ENCODE data around the gene RUFY3.

Gene RUFY3

DNA sequence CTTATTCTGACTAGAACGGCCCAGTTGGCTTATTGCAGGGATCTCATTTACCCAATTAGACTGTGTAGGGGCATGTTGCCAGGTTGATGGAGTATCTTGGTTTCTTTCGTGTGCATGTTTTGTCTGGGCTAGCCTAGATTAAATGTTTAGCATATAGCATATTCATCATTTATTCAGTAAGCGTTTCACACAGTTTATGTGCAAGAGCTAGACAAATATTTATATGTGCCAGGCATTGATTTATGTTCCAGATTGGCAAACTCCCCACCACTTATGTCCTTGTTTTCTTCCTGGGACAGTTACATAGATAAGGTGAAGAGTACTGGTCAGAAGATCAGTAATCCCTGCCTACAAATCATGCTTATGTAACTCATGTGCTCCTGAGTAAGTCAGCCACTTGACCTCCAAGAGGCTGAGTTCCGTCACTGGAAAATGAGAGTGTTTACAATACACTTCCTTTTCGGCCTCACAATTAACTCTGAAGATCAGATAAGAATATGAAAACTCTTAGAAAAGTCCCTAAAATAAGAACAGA lies 57.2 kb downstream of the RUFY3 start:
- Histone ChIP-seq H3K9me3 (replicated peaks; ENCODE audit: insufficient read depth, low read length) (no peaks in the 10 kb centered on the region), H3K4me1 (ENCODE audit: low read length) (peaks cover 8% of the 10 kb centered on the region), H2AFZ (ENCODE audit: low read length) (no peak overlapping the region), H3K4me2 (ENCODE audit: low read depth, low read length) (no peak overlapping the region), H3K27me3 (replicated peaks; ENCODE audit: insufficient read depth, low read length) (no peaks in the 10 kb centered on the region), H3K27ac (ENCODE audit: low read length) (no peak overlapping the region), H4K20me1 (ENCODE audit: insufficient read depth, low read length) (no peaks in the 10 kb centered on the region), H3K9me2 (replicated peaks; ENCODE audit: insufficient read depth, low read length) (no peaks in the 10 kb centered on the region), H3K4me3 (ENCODE audit: low read length) (no peak overlapping the region), H3K9ac (ENCODE audit: low read length) (no peak overlapping the region), H3K79me2 (ENCODE audit: low read length) (no peaks in the 10 kb centered on the region), H3K36me3 (replicated peaks; ENCODE audit: insufficient read depth, low read length) (no peaks in the 10 kb centered on the region; the same call in 1 of the 2 replicates), H3F3A (ENCODE audit: insufficient read depth, low read length) (no peaks in the 10 kb centered on the region)
- TF ChIP-seq EZH2phosphoT487 (IDR thresholded peaks at IDR 0.05; ENCODE audit: low read length), result no peak
- TF ChIP-seq EZH2 (optimal IDR thresholded peaks at IDR 0.05; ENCODE audit: low read depth, low read length), result no peak
- TF ChIP-seq, protein P1, sequence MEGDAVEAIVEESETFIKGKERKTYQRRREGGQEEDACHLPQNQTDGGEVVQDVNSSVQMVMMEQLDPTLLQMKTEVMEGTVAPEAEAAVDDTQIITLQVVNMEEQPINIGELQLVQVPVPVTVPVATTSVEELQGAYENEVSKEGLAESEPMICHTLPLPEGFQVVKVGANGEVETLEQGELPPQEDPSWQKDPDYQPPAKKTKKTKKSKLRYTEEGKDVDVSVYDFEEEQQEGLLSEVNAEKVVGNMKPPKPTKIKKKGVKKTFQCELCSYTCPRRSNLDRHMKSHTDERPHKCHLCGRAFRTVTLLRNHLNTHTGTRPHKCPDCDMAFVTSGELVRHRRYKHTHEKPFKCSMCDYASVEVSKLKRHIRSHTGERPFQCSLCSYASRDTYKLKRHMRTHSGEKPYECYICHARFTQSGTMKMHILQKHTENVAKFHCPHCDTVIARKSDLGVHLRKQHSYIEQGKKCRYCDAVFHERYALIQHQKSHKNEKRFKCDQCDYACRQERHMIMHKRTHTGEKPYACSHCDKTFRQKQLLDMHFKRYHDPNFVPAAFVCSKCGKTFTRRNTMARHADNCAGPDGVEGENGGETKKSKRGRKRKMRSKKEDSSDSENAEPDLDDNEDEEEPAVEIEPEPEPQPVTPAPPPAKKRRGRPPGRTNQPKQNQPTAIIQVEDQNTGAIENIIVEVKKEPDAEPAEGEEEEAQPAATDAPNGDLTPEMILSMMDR (IDR thresholded peaks at IDR 0.05; ENCODE audit: low read length), result no peak
- no peak for DNase-seq

DNA sequence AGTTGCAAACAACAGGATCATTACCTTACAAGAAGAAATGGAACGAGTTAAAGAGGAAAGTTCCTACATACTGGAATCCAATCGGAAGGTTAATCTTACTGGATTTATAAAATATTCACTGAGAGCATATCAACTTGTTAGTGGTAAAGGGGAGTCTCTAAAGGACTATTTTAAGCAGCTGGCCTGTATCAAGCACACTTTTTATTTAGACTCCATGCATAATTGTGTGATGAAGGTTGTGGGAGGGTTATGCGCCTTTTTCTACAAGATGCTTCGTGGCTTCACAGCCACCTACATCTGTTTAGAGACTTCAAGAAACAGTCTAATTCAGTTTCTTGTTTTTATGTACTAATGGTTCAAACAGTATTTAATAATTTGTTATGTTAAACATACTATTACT lies 61.3 kb downstream of the RUFY3 start:
- DNase-seq, result no peak
- no peak overlapping the region for H3K9ac ChIP-seq (ENCODE audit: low read length)
- H3K27ac ChIP-seq (ENCODE audit: low read length), result no peak overlapping the region
- no peaks in the 10 kb centered on the region for H3K9me2 ChIP-seq (replicated peaks; ENCODE audit: insufficient read depth, low read length)
- H3K4me1 ChIP-seq (ENCODE audit: low read length), result no peaks in the 10 kb centered on the region
- H3K9me3 ChIP-seq (replicated peaks; ENCODE audit: insufficient read depth, low read length), result no peaks in the 10 kb centered on the region
- TF ChIP-seq EZH2 (optimal IDR thresholded peaks at IDR 0.05; ENCODE audit: low read depth, low read length), result no peak
- TF ChIP-seq, protein P1 (IDR thresholded peaks at IDR 0.05; ENCODE audit: low read length), result no peak
- TF ChIP-seq EZH2phosphoT487 (IDR thresholded peaks at IDR 0.05; ENCODE audit: low read length), result no peak
- no peak overlapping the region for H3K4me3 ChIP-seq (ENCODE audit: low read length)
- no peaks in the 10 kb centered on the region for H3K27me3 ChIP-seq (replicated peaks; ENCODE audit: insufficient read depth, low read length)
- H3F3A ChIP-seq (ENCODE audit: insufficient read depth, low read length), result no peaks in the 10 kb centered on the region; the same call in 1 of the 2 replicates
- H3K79me2 ChIP-seq (ENCODE audit: low read length), result no peaks in the 10 kb centered on the region
- no peaks in the 10 kb centered on the region for H4K20me1 ChIP-seq (ENCODE audit: insufficient read depth, low read length)
- H3K4me2 ChIP-seq (ENCODE audit: low read depth, low read length), result no peak overlapping the region
- H3K36me3 ChIP-seq (replicated peaks; ENCODE audit: insufficient read depth, low read length), result peaks cover 8% of the 10 kb centered on the region
- H2AFZ ChIP-seq (ENCODE audit: low read length), result no peak overlapping the region

DNA sequence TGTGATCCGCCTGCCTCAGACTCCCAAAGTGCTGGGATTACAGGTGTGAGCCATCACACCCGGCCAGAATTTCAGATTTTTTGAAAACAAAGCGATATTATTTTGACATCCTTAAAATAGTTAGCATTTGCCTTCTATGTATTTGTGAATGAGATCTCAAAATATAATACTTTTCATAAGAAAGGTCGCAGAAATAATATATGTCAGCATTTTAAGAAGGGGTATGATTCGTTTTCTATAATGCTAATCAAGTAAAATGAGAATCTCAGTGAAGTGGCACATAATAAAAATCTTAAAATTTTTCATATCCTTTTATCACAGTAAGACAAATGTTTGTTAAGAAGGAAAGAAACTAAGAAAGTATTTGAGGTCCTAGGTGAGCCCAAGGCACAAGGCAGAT lies 65.7 kb downstream of the RUFY3 start:
- Histone ChIP-seq H3K36me3 (replicated peaks; ENCODE audit: insufficient read depth, low read length) (peaks cover 10% of the 10 kb centered on the region; the same call in 1 of the 2 replicates), H3K9me2 (replicated peaks; ENCODE audit: insufficient read depth, low read length) (no peaks in the 10 kb centered on the region)

More for the DNA sequence above, 65.7 kb downstream of the RUFY3 start:
- H3K4me3 ChIP-seq (ENCODE audit: low read length), result no peak overlapping the region
- no peaks in the 10 kb centered on the region for H4K20me1 ChIP-seq (ENCODE audit: insufficient read depth, low read length)
- H3K4me1 ChIP-seq (ENCODE audit: low read length), result peaks cover 8% of the 10 kb centered on the region; the same call in 1 of the 2 replicates
- H3K27ac ChIP-seq (ENCODE audit: low read length), result no peak overlapping the region
- DNase-seq, result no peak
- no peaks in the 10 kb centered on the region for H3K27me3 ChIP-seq (replicated peaks; ENCODE audit: insufficient read depth, low read length)
- no peaks in the 10 kb centered on the region for H3K9me3 ChIP-seq (replicated peaks; ENCODE audit: insufficient read depth, low read length)
- H2AFZ ChIP-seq (ENCODE audit: low read length), result no peak overlapping the region
- no peak overlapping the region for H3K4me2 ChIP-seq (ENCODE audit: low read depth, low read length)
- TF ChIP-seq, protein P1 (IDR thresholded peaks at IDR 0.05; ENCODE audit: low read length), result no peak
- no peak for TF ChIP-seq EZH2phosphoT487 (IDR thresholded peaks at IDR 0.05; ENCODE audit: low read length)
- no peak for TF ChIP-seq EZH2 (optimal IDR thresholded peaks at IDR 0.05; ENCODE audit: low read depth, low read length)
- no peaks in the 10 kb centered on the region; the same call in 1 of the 2 replicates for H3F3A ChIP-seq (ENCODE audit: insufficient read depth, low read length)
- no peaks in the 10 kb centered on the region for H3K79me2 ChIP-seq (ENCODE audit: low read length)
- no peak overlapping the region for H3K9ac ChIP-seq (ENCODE audit: low read length)
